IMR-90 (cell line): Measurements from ENCODE around the gene CD1C. TPM values are rescaled to one million over a fixed set of nuclear protein-coding genes. Genes with fewer than 3 reads are reported as not detected.

Experiments used
- ATAC-seq: fragments of 200-7000 bp; cut with Tn5 transposase; 2 replicates; pipeline ENCODE4 v1.9.1; 2020; ENCODE audit warnings: low read depth, mild to moderate bottlenecking, moderate library complexity
- BruUV-seq: library from RNA; stranded (reverse); fragments of 400-500 nt; replicated peaks from 2 replicates; lab custom pipeline; 2021; lab: Mats Ljungman, UMichigan
- CTCF ChIA-PET: fragments of 300-600 bp; formaldehyde crosslinking; extraction: SDS; loops from one replicate; lab custom pipeline; 2021; ENCODE audit warnings: antibody characterized with exemption; lab: Yijun Ruan, JAX
- POLR2A ChIA-PET: fragments of 300-600 bp; sonication (Branson Sonifier 250); formaldehyde crosslinking; loops from one replicate; lab custom pipeline; 2022; ENCODE audit warnings: antibody characterized with exemption; ENCODE audit not compliant: unreplicated experiment; lab: Charles Lee
- DNase-seq: peaks from one replicate; pipeline ENCODE4 v3.0.0; 2013
- H2AFZ ChIP-seq: replicated peaks from 2 replicates; pipeline ENCODE3; 2013; ENCODE audit warnings: low read length, mild to moderate bottlenecking; ENCODE audit not compliant: poor library complexity
- H2AK5ac ChIP-seq: 2 replicates; pipeline ENCODE4 v1.6.1; 2013; ENCODE audit warnings: low read depth, low read length, inconsistent platforms
- H2AK9ac ChIP-seq: replicated peaks from 2 replicates; pipeline ENCODE3; 2013; ENCODE audit warnings: mild to moderate bottlenecking, low read depth, low read length, moderate library complexity; ENCODE audit not compliant: poor library complexity
- H2BK120ac ChIP-seq: 2 replicates; pipeline ENCODE4 v1.6.1; 2013; ENCODE audit warnings: low read depth, low read length, inconsistent platforms
- H2BK15ac ChIP-seq: 3 replicates; pipeline ENCODE4 v1.6.1; 2013; ENCODE audit warnings: low read depth, low read length, inconsistent platforms
- H2BK20ac ChIP-seq: 2 replicates; pipeline ENCODE4 v1.6.1; 2013; ENCODE audit warnings: low read depth, mild to moderate bottlenecking, inconsistent platforms, low read length, moderate library complexity
- H2BK5ac ChIP-seq: 2 replicates; pipeline ENCODE4 v1.6.1; 2013; ENCODE audit warnings: mild to moderate bottlenecking, low read depth, low read length, inconsistent platforms; ENCODE audit not compliant: poor library complexity, severe bottlenecking
- H3K14ac ChIP-seq: replicated peaks from 2 replicates; pipeline ENCODE4 v1.6.1; 2013; ENCODE audit warnings: low read depth, low read length, inconsistent platforms
- H3K18ac ChIP-seq: 2 replicates; pipeline ENCODE4 v1.6.1; 2013; ENCODE audit warnings: low read depth, low read length, control low read depth
- H3K23ac ChIP-seq: 2 replicates; pipeline ENCODE4 v1.6.1; 2013; ENCODE audit warnings: low read depth, low read length, inconsistent platforms
- H3K27ac ChIP-seq: 2 replicates; pipeline ENCODE4 v1.5.1; 2013; ENCODE audit warnings: mild to moderate bottlenecking, control low read depth, low read length; ENCODE audit not compliant: insufficient read depth
- H3K27me3 ChIP-seq: 2 replicates; pipeline ENCODE4 v1.6.1; 2013; ENCODE audit warnings: low read length; ENCODE audit not compliant: control insufficient read depth, insufficient read depth
- H3K36me3 ChIP-seq: 2 replicates; pipeline ENCODE4 v1.6.1; 2013; ENCODE audit warnings: low read length, mixed read lengths; ENCODE audit not compliant: control insufficient read depth, insufficient read depth
- H3K4ac ChIP-seq: 2 replicates; pipeline ENCODE4 v1.6.1; 2013; ENCODE audit warnings: low read depth, low read length, inconsistent platforms
- H3K4me1 ChIP-seq: 2 replicates; pipeline ENCODE4 v1.6.1; 2013; ENCODE audit warnings: low read length, mixed read lengths; ENCODE audit not compliant: control insufficient read depth, insufficient read depth
- H3K4me2 ChIP-seq: 2 replicates; pipeline ENCODE4 v1.6.1; 2013; ENCODE audit warnings: low read depth, mild to moderate bottlenecking, control low read depth, low read length, moderate library complexity
- H3K4me3 ChIP-seq: 2 replicates; pipeline ENCODE4 v1.5.1; 2013; ENCODE audit warnings: low read depth, mild to moderate bottlenecking, control low read depth, low read length, moderate library complexity; ENCODE audit not compliant: insufficient read depth
- H3K56ac ChIP-seq: 2 replicates; pipeline ENCODE4 v1.6.1; 2013; ENCODE audit warnings: low read length, inconsistent platforms; ENCODE audit not compliant: insufficient read depth; ENCODE audit errors: extremely low read depth
- H3K79me1 ChIP-seq, 2 experiments: 2 replicates each; pipeline ENCODE4 v1.6.1; 2013; ENCODE audit warnings: low read length in 2 of 2, inconsistent platforms in 1 of 2, low read depth in 1 of 2
- H3K9ac ChIP-seq: 2 replicates; pipeline ENCODE4 v1.6.1; 2013; ENCODE audit warnings: low read depth, low read length, control low read depth
- H3K9me1 ChIP-seq: 2 replicates; pipeline ENCODE4 v1.6.1; 2013; ENCODE audit warnings: low read length, inconsistent platforms; ENCODE audit not compliant: insufficient read depth
- H3K9me3 ChIP-seq: 2 replicates; pipeline ENCODE4 v1.6.1; 2013; ENCODE audit warnings: low read length; ENCODE audit not compliant: control insufficient read depth, insufficient read depth
- H4K20me1 ChIP-seq: 2 replicates; pipeline ENCODE4 v1.6.1; 2013; ENCODE audit warnings: low read length, inconsistent platforms; ENCODE audit not compliant: insufficient read depth
- H4K5ac ChIP-seq: 2 replicates; pipeline ENCODE4 v1.6.1; 2013; ENCODE audit warnings: mild to moderate bottlenecking, low read depth, low read length, control low read depth
- H4K8ac ChIP-seq, 2 experiments: 2 replicates each; pipeline ENCODE4 v1.6.1; 2013; ENCODE audit warnings: low read depth in 2 of 2, low read length in 2 of 2, control low read depth in 1 of 2, inconsistent platforms in 1 of 2
- H4K91ac ChIP-seq: 2 replicates; pipeline ENCODE4 v1.6.1; 2013; ENCODE audit warnings: low read depth, low read length, inconsistent platforms; ENCODE audit not compliant: insufficient read depth
- CEBPB ChIP-seq: IDR thresholded peaks from 2 replicates; pipeline ENCODE4 v1.6.1; 2012; ENCODE audit warnings: low read depth, low read length, improper control_type of control experiment
- CHD1 ChIP-seq: IDR thresholded peaks from 2 replicates; pipeline ENCODE4 v1.6.1; 2012; ENCODE audit warnings: low read depth, low read length, improper control_type of control experiment
- CTCF ChIP-seq: conservative IDR thresholded peaks from 2 replicates; pipeline ENCODE4 v1.5.1; 2012; ENCODE audit warnings: mild to moderate bottlenecking, low read depth, low read length, improper control_type of control experiment
- ELK1 ChIP-seq: fragments of 150-350 bp; IDR thresholded peaks from 2 replicates; pipeline ENCODE4 v1.6.1; 2016; ENCODE audit warnings: low read depth, mild to moderate bottlenecking, low read length, moderate library complexity, borderline replicate concordance
- FOS ChIP-seq: fragments of 150-350 bp; IDR thresholded peaks from 2 replicates; pipeline ENCODE4 v1.6.1; 2016; ENCODE audit warnings: low read depth, low read length
- MAZ ChIP-seq: IDR thresholded peaks from 2 replicates; pipeline ENCODE4 v1.6.1; 2012; ENCODE audit warnings: low read depth, mild to moderate bottlenecking, low read length, improper control_type of control experiment, moderate library complexity, borderline replicate concordance
- NFE2L2 ChIP-seq: fragments of 150-350 bp; IDR thresholded peaks from 2 replicates; pipeline ENCODE4 v1.6.1; 2016; ENCODE audit warnings: low read depth, mild to moderate bottlenecking, low read length
- POLR2A ChIP-seq: IDR thresholded peaks from 2 replicates; pipeline ENCODE4 v1.6.1; 2012; ENCODE audit warnings: mild to moderate bottlenecking, low read depth, low read length
- RAD21 ChIP-seq: IDR thresholded peaks from 2 replicates; pipeline ENCODE4 v1.6.1; 2012; ENCODE audit warnings: low read length, improper control_type of control experiment
- RFX5 ChIP-seq: IDR thresholded peaks from 2 replicates; pipeline ENCODE4 v1.8.0; 2012; ENCODE audit warnings: low read depth, mild to moderate bottlenecking, low read length, moderate library complexity
- SMC3 ChIP-seq: fragments of 150-350 bp; IDR thresholded peaks from 2 replicates; pipeline ENCODE4 v1.6.1; 2016; ENCODE audit warnings: low read depth, mild to moderate bottlenecking, antibody characterized with exemption, low read length, moderate library complexity
- USF2 ChIP-seq: fragments of 150-350 bp; IDR thresholded peaks from 2 replicates; pipeline ENCODE4 v1.6.1; 2017; ENCODE audit warnings: mild to moderate bottlenecking, antibody characterized with exemption, low read length, low read depth
- dilution Hi-C: fragments of 300-500 bp; cut with HindIII; formaldehyde crosslinking; loops from one replicate; pipeline ENCODE4 v1.14.3; 2018; ENCODE audit warnings: low sequenced_read_pairs; ENCODE audit not compliant: unreplicated experiment
- in situ Hi-C: fragments of 300-500 bp; cut with MboI; formaldehyde crosslinking; loops from 3 replicates; pipeline ENCODE4 v1.14.3; 2019; ENCODE audit warnings: low sequenced_read_pairs, inconsistent platforms, mixed read lengths
- intact Hi-C: fragments of 100-400 bp; cut with micrococcal nuclease; formaldehyde crosslinking; loops from 2 replicates; pipeline ENCODE4 v1.10.0; 2022
- polyA plus RNA-seq, 3 experiments: library from polyadenylated mRNA; depleted of rRNA; stranded (reverse); fragments of >200 nt; gene quantifications; 2 replicates each; pipeline ENCODE4 v1.2.3, GENCODE V29; 2012; ENCODE audit warnings: low replicate concordance in 1 of 3
- total RNA-seq: library from RNA; depleted of rRNA; stranded (reverse); fragments of >200 nt; gene quantifications from 2 replicates; pipeline ENCODE4 v1.2.3, GENCODE V29; 2012

Gene CD1C
- total and polyA plus RNA-seq, 2 of the 4 experiments (the other 2 are of a cell fraction) = not detected

- H2AK5ac ChIP-seq = no peak overlapping the region
- no peak overlapping the region for H3K9ac ChIP-seq
- no peak overlapping the region for H2BK5ac ChIP-seq
- in situ Hi-C loops (no loop called here), dilution Hi-C loops (no loop called here), intact Hi-C loops (no loop called here)
- no peak overlapping the region for H3K4me3 ChIP-seq
- no peak overlapping the region for H2AK9ac ChIP-seq
- H2BK15ac ChIP-seq = no peak overlapping the region
- CTCF ChIA-PET = interaction anchor here (0.7 kb wide), 1 partner anchor 176 kb away, joined by 3 read pairs; no protein-coding TSS in a partner anchor
- H3K9me1 ChIP-seq = no peaks in the 10 kb centered on the region
- no peaks in the 10 kb centered on the region for H3K27me3 ChIP-seq
- no TSS peak for BruUV-seq
- POLR2A ChIA-PET = no interaction called here
- H3K4me1 ChIP-seq = no peaks in the 10 kb centered on the region
- no peak overlapping the region for H4K8ac ChIP-seq
- H3K4ac ChIP-seq = no peak overlapping the region
- no peak overlapping the region for H3K23ac ChIP-seq
- H3K36me3 ChIP-seq = no peaks in the 10 kb centered on the region
- ATAC-seq (no peak), DNase-seq (no peak)
- no peak overlapping the region for H3K56ac ChIP-seq
- no peaks in the 10 kb centered on the region for H3K79me1 ChIP-seq
- no peak overlapping the region for H4K91ac ChIP-seq
- H3K9me3 ChIP-seq = peaks cover 6% of the 10 kb centered on the region
- no peak overlapping the region for H2AFZ ChIP-seq
- H3K18ac ChIP-seq = no peak overlapping the region
- no peak overlapping the region for H2BK20ac ChIP-seq
- no peak overlapping the region for H3K27ac ChIP-seq
- H3K14ac ChIP-seq = no peak overlapping the region
- TF ChIP-seq USF2 (no peak), POLR2A (no peak), CHD1 (no peak), RFX5 (no peak), SMC3 (no peak), NFE2L2 (no peak), CTCF (no peak), MAZ (no peak), RAD21 (no peak), CEBPB (no peak), FOS (no peak), ELK1 (no peak)
- no peak overlapping the region for H2BK120ac ChIP-seq
- no peaks in the 10 kb centered on the region for H4K20me1 ChIP-seq
- no peak overlapping the region for H3K4me2 ChIP-seq
- H4K5ac ChIP-seq = no peak overlapping the region
Measured at GRCh38 chr1:158327481-158327880, 37.8 kb downstream of the CD1C start.
